ENCODE measurements around the gene CMYA5.

DNA sequence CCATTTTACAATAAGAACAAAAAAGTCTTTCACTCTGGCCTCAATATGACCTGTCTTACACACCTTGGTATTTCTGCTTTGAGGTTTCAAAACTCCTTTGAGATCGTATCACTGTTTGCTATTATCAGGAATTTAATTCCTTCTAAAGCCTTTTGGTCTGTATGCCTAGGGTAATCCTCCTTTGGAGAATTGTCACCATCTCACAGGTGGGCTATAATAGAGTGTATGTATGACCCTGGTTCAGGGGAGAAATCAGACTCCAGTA is 13.7 kb downstream of the CMYA5 start:
- TF ChIP-seq, protein P1, sequence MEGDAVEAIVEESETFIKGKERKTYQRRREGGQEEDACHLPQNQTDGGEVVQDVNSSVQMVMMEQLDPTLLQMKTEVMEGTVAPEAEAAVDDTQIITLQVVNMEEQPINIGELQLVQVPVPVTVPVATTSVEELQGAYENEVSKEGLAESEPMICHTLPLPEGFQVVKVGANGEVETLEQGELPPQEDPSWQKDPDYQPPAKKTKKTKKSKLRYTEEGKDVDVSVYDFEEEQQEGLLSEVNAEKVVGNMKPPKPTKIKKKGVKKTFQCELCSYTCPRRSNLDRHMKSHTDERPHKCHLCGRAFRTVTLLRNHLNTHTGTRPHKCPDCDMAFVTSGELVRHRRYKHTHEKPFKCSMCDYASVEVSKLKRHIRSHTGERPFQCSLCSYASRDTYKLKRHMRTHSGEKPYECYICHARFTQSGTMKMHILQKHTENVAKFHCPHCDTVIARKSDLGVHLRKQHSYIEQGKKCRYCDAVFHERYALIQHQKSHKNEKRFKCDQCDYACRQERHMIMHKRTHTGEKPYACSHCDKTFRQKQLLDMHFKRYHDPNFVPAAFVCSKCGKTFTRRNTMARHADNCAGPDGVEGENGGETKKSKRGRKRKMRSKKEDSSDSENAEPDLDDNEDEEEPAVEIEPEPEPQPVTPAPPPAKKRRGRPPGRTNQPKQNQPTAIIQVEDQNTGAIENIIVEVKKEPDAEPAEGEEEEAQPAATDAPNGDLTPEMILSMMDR (IDR thresholded peaks at IDR 0.05; ENCODE audit: low read length), result no peak
- TF ChIP-seq EZH2 (IDR thresholded peaks at IDR 0.05; ENCODE audit: borderline replicate concordance, low read length), result no peak

Measured in OCI-LY1 (cell line).